Uterus (tissue), 4 donors: ENCODE results near the gene PDS5B. TPM values are rescaled to one million over a fixed set of nuclear protein-coding genes. Genes with fewer than 3 reads are reported as not detected.

Source experiments
- DNase-seq, 2 donors: peaks; one replicate each; pipeline ENCODE4 v3.0.0-alpha.2; 2019 to 2020
- H3K27ac ChIP-seq, 2 donors: fragments of 200-600 bp; sonication (generic); 1 replicate in 1 of 2; 2 replicates in 1 of 2; pipeline ENCODE4 v1.5.1; 2016 to 2018
- H3K27me3 ChIP-seq, 2 donors: fragments of 200-600 bp; sonication (generic); one replicate each; pipeline ENCODE4 v1.5.1; 2018 to 2019; ENCODE audit warnings: control low read depth in 1 of 2
- H3K36me3 ChIP-seq, 2 donors: fragments of 200-600 bp; sonication (generic); one replicate each; pipeline ENCODE4 v1.5.1; 2019; ENCODE audit warnings: control low read depth in 1 of 2
- H3K4me1 ChIP-seq, 2 donors: fragments of 200-600 bp; sonication (generic); one replicate each; pipeline ENCODE4 v1.5.1; 2018 to 2019; ENCODE audit warnings: control low read depth in 1 of 2
- H3K4me3 ChIP-seq, 2 donors: fragments of 200-600 bp; sonication (generic); 1 replicate in 1 of 2; 2 replicates in 1 of 2; pipeline ENCODE4 v1.5.1; 2018 to 2019; ENCODE audit warnings: mild to moderate bottlenecking in 1 of 2
- H3K9me3 ChIP-seq, 2 donors: fragments of 200-600 bp; sonication (generic); one replicate each; pipeline ENCODE4 v1.5.1; 2019; ENCODE audit warnings: control low read depth in 1 of 2
- CTCF ChIP-seq, 4 experiments: fragments of 200-600 bp in 2 of 4; fragments of 450-650 bp in 2 of 4; sonication (generic) in 2 of 4; IDR thresholded peaks; one replicate each; pipeline ENCODE4 v1.5.1; 2016 to 2019; ENCODE audit warnings: antibody characterized with exemption in 4 of 4, mild to moderate bottlenecking in 2 of 4, moderate library complexity in 1 of 4
- POLR2A ChIP-seq, 2 donors: fragments of 450-650 bp; IDR thresholded peaks; one replicate each; pipeline ENCODE4 v1.6.1; 2016; ENCODE audit warnings: antibody characterized with exemption in 2 of 2, mild to moderate bottlenecking in 1 of 2, moderate library complexity in 1 of 2
- intact Hi-C: fragments of 100-400 bp; cut with DNase I; formaldehyde crosslinking; loops from one replicate; pipeline ENCODE4 v1.15.1; 2023; ENCODE audit warnings: low total_unique reads
- total RNA-seq, 4 donors: library from RNA; depleted of rRNA in 3 of 4; stranded (reverse); fragments of >200 nt in 3 of 4; gene quantifications; one replicate each; pipeline versions ENCODE4 v1.1.0 to v1.2.4, GENCODE V29; 2014 to 2023
- donor health status: DM: yes; HTN: yes; CAD: no.

Gene PDS5B
- total RNA-seq, 4 donors from 2014 or later, result 36.6 to 192 (median 91.0) TPM

GRCh38 chr13:32582991-32583390 lies 3.3 kb upstream of the PDS5B start:
- Histone ChIP-seq H3K36me3 (no peaks in the 10 kb centered on the region), H3K9me3 (no peaks in the 10 kb centered on the region), H3K4me3 (no peak overlapping the region), H3K4me1 (no peaks in the 10 kb centered on the region), H3K27ac (no peak overlapping the region), H3K27me3 (no peaks in the 10 kb centered on the region)
- no peak for DNase-seq
- intact Hi-C loops, result no loop called here
- TF ChIP-seq CTCF (IDR thresholded peaks at IDR 0.05) (no peak), POLR2A (IDR thresholded peaks at IDR 0.05) (no peak)

- intact Hi-C loops, result no loop called here
- peak overlapping the region; percentile 97 to 100 for H3K27ac ChIP-seq
- H3K4me1 ChIP-seq, result no peaks in the 10 kb centered on the region
- no peaks in the 10 kb centered on the region for H3K27me3 ChIP-seq
- peak overlapping the region; percentile 37 to 95 for H3K4me3 ChIP-seq
- TF ChIP-seq CTCF (IDR thresholded peaks at IDR 0.05) (no peak), POLR2A (IDR thresholded peaks at IDR 0.05) (no peak)
- H3K9me3 ChIP-seq, result no peaks in the 10 kb centered on the region
- peak; percentile 17 to 28 for DNase-seq
- H3K36me3 ChIP-seq, result no peaks in the 10 kb centered on the region
These were observed 637 bp upstream of the PDS5B start for GRCh38 chr13:32585550-32586079.

GRCh38 chr13:32587011-32587810 lies 959 bp downstream of the PDS5B start:
- intact Hi-C loops, result no loop called here
- Histone ChIP-seq H3K27ac (peak overlapping the region; percentile 97 to 100), H3K9me3 (no peaks in the 10 kb centered on the region), H3K4me3 (peak overlapping the region; percentile 53 to 95), H3K36me3 (no peaks in the 10 kb centered on the region), H3K4me1 (no peaks in the 10 kb centered on the region), H3K27me3 (no peaks in the 10 kb centered on the region)
- TF ChIP-seq CTCF (IDR thresholded peaks at IDR 0.05) (peak in 3 of 4 experiments; percentile 27 to 47 (median 46)), POLR2A (IDR thresholded peaks at IDR 0.05) (peak in 1 of 2 donors; percentile 18)
- peak; percentile 68 to 70 for DNase-seq

- intact Hi-C loops, result no loop called here
- DNase-seq, result no peak
- Histone ChIP-seq H3K4me1 (no peaks in the 10 kb centered on the region), H3K9me3 (no peaks in the 10 kb centered on the region), H3K27ac (peak overlapping the region; percentile 97 to 100), H3K27me3 (no peaks in the 10 kb centered on the region), H3K36me3 (no peaks in the 10 kb centered on the region), H3K4me3 (peak overlapping the region; percentile 53 to 95)
- no peak for TF ChIP-seq CTCF (IDR thresholded peaks at IDR 0.05)
- TF ChIP-seq POLR2A (IDR thresholded peaks at IDR 0.05), result no peak
These were observed 1.5 kb downstream of the PDS5B start for GRCh38 chr13:32587811-32588170.

GRCh38 chr13:32588736-32589135 lies 2.5 kb downstream of the PDS5B start:
- H3K9me3 ChIP-seq, result no peaks in the 10 kb centered on the region
- no peaks in the 10 kb centered on the region for H3K27me3 ChIP-seq
- peak overlapping the region; percentile 97 to 100 for H3K27ac ChIP-seq
- no peak for TF ChIP-seq CTCF (IDR thresholded peaks at IDR 0.05)
- no peak for TF ChIP-seq POLR2A (IDR thresholded peaks at IDR 0.05)
- H3K4me1 ChIP-seq, result peaks cover 0 to 3% of the 10 kb centered on the region in 2 donors
- H3K36me3 ChIP-seq, result no peaks in the 10 kb centered on the region
- no peak for DNase-seq
- intact Hi-C loops, result no loop called here
- peak overlapping the region; percentile 53 to 95 for H3K4me3 ChIP-seq
